Breast epithelium (tissue), 3 donors: ENCODE measurements around the gene RALGAPA1.

Experiments
- CTCF ChIP-seq, 3 donors: fragments of 450-650 bp; IDR thresholded peaks; one replicate each; pipeline ENCODE4 v1.5.1; 2016 to 2017; ENCODE audit warnings: antibody characterized with exemption in 3 of 3, mild to moderate bottlenecking in 3 of 3, moderate library complexity in 3 of 3
- POLR2A ChIP-seq: fragments of 450-650 bp; IDR thresholded peaks from one replicate; pipeline ENCODE4 v1.6.1; 2016; ENCODE audit warnings: antibody characterized with exemption, mild to moderate bottlenecking, moderate library complexity

DNA sequence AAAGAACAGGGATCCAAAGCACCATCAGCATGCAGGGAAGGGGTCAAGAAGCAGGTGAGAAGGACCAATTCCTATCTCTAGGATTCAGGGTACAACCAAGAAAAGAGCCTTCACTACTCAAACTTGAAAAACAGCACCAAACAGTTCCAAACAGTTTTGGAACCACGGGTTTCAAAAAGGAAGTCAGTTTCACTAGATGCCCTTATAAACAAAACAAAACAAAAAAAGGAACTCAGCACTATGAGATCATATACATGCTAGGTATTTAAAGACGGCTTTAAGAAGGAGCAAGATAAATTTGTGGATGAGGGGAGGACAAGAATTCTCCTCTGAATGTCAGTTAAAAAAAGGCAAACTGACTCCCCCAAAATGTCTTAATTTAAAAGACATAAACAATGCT lies 269.1 kb downstream of the RALGAPA1 start:
- TF ChIP-seq CTCF (IDR thresholded peaks at IDR 0.05), result no peak
- no peak for TF ChIP-seq POLR2A
